Measurements from ENCODE around the gene MRPL21.

GRCh38 chr11:68863553-68864265 lies 39.9 kb downstream of the MRPL21 start:
- TF ChIP-seq KDM1A (IDR thresholded peaks at IDR 0.05; ENCODE audit: borderline replicate concordance, low read length) (no peak), TBP (IDR thresholded peaks at IDR 0.05; ENCODE audit: low read depth, low read length) (no peak), HDAC2 (IDR thresholded peaks at IDR 0.05; ENCODE audit: borderline replicate concordance in 1 of 2, low read depth in 2 of 2, low read length in 2 of 2) (no peak), USF2 (IDR thresholded peaks at IDR 0.05; ENCODE audit: low read length) (no peak)
